ENCODE data around the gene USP47. TPM values are rescaled to one million over a fixed set of nuclear protein-coding genes. Genes with fewer than 3 reads are reported as not detected.
A peak's percentile ranks its signal among the peaks of the same experiment; 100 is the strongest.

The USP47 gene
- total RNA-seq, 1 experiment from 2014 or later = 39.2 TPM

DNA sequence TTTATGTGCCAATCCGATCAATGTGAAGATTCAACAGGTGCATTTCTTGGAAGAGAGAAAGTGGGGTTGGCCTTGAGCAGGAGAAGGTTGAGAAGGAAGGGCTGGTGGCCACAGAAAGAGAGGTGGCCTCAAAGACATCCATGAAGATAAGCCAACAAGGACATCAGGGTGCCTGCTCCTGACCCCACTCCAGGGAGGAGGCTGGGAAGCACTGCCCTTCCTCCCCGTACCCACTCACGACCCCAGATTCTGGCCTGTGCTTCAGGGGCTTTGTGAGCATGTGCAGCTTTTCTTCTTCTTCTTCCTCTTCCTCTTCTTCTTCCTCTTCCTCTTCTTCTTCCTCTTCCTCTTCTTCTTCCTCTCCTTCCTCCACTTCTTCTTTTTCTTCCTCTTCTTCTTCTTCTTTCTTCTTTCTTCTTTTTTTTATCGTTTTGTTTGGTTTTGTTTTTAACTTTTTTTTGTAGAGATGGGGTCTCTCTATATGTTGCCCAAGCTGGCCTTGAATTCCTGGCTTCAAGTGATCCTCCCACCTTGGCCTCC, 136.4 kb downstream of the USP47 start:
- CTCF ChIA-PET = interaction anchor here (1.0 kb wide), 1 partner anchor 12 kb away, joined by 3 read pairs; no protein-coding TSS in a partner anchor

DNA sequence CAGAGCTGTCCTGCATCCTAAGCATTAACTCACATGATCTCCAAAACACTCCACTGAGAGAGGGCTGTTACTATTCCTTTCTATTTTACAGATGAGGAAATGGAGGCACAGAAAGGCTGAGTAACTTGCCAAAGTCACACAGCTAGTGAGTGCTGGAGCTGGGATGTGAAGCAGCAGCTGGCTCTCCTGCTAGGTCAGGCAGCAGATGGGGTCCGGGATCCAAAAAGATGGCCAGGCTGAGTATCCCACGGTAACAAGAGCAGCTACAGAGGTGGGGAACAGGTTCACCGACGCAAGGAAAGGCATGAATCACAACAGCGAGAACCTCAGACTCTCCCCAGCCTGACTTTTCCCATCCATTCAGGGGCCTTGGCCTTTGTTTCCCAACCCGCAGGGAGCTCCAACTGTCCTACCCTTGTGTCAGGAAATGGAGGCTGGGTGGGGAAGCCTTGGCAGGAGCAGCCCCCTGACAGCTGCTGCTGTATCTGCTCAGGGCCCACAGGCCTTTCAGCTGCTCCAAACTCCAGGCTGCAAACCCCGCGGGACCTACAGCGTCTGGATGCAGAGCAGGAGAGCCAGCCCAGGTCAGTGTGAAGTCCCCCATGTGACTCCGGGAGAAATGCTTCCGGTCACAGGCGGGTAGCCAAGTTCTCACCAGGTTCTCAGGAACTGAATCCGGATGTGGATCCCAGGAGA, 137.2 kb downstream of the USP47 start:
- no peaks in the 10 kb centered on the region for H3K27me3 ChIP-seq (ENCODE audit: control insufficient read depth, insufficient read depth, low read length)
- no TSS peak for BruUV-seq (replicated peaks)
- DNase-seq (ENCODE audit: low read depth, low spot score) (no peak), ATAC-seq (peak; percentile 5)
- no peaks in the 10 kb centered on the region for H3K36me3 ChIP-seq (ENCODE audit: control insufficient read depth, insufficient read depth, low read length)
- intact Hi-C loops (cut with micrococcal nuclease; ENCODE audit: unreplicated experiment) = loop anchor here (5.0 kb wide), 1 partner anchor 63 kb away; no protein-coding TSS in a partner anchor
- ChIA-PET CTCF (interaction anchor here (1.0 to 1.5 kb wide), 2 partner anchors 12 to 13 kb away, joined by 3 to 7 read pairs; no protein-coding TSS in a partner anchor), POLR2A (interaction anchor here (0.5 kb wide), 1 partner anchor 1104 kb away, joined by 5 read pairs; no protein-coding TSS in a partner anchor)
- no peak overlapping the region for H3K4me3 ChIP-seq (ENCODE audit: low read depth in 2 of 2, low read length in 2 of 2)
- no peaks in the 10 kb centered on the region for H3K9me3 ChIP-seq (ENCODE audit: control insufficient read depth, insufficient read depth, low read depth, low read length)
- peaks cover 55% of the 10 kb centered on the region for H3K4me1 ChIP-seq (ENCODE audit: control insufficient read depth, insufficient read depth, low read length)
- H3K27ac ChIP-seq (ENCODE audit: low read length) = peak overlapping the region; percentile 95
- in situ Hi-C loops (cut with HindIII; ENCODE audit: low pct_unique_long_range_greater_than_20kb, low sequenced_read_pairs) = no loop called here
- TF ChIP-seq TCF7L2 (IDR thresholded peaks at IDR 0.05; ENCODE audit: low read depth, low read length) = no peak
- TF ChIP-seq, protein P1, sequence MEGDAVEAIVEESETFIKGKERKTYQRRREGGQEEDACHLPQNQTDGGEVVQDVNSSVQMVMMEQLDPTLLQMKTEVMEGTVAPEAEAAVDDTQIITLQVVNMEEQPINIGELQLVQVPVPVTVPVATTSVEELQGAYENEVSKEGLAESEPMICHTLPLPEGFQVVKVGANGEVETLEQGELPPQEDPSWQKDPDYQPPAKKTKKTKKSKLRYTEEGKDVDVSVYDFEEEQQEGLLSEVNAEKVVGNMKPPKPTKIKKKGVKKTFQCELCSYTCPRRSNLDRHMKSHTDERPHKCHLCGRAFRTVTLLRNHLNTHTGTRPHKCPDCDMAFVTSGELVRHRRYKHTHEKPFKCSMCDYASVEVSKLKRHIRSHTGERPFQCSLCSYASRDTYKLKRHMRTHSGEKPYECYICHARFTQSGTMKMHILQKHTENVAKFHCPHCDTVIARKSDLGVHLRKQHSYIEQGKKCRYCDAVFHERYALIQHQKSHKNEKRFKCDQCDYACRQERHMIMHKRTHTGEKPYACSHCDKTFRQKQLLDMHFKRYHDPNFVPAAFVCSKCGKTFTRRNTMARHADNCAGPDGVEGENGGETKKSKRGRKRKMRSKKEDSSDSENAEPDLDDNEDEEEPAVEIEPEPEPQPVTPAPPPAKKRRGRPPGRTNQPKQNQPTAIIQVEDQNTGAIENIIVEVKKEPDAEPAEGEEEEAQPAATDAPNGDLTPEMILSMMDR (IDR thresholded peaks at IDR 0.05) = no peak

More for the DNA sequence above, 136.4 kb downstream of the USP47 start:
- no TSS peak for BruUV-seq (replicated peaks)
- ATAC-seq (no peak), DNase-seq (ENCODE audit: low read depth, low spot score) (no peak)
- no peaks in the 10 kb centered on the region for H3K27me3 ChIP-seq (ENCODE audit: control insufficient read depth, insufficient read depth, low read length)
- intact Hi-C loops (cut with micrococcal nuclease; ENCODE audit: unreplicated experiment) = loop anchor here (5.0 kb wide), 1 partner anchor 64 kb away; no protein-coding TSS in a partner anchor
- no peak overlapping the region for H3K4me3 ChIP-seq (ENCODE audit: low read depth in 2 of 2, low read length in 2 of 2)
- in situ Hi-C loops (cut with HindIII; ENCODE audit: low pct_unique_long_range_greater_than_20kb, low sequenced_read_pairs) = no loop called here
- H3K4me1 ChIP-seq (ENCODE audit: control insufficient read depth, insufficient read depth, low read length) = peaks cover 54% of the 10 kb centered on the region
- H3K36me3 ChIP-seq (ENCODE audit: control insufficient read depth, insufficient read depth, low read length) = no peaks in the 10 kb centered on the region
- TF ChIP-seq SIN3A (IDR thresholded peaks at IDR 0.05; ENCODE audit: borderline replicate concordance, insufficient read depth, low read depth, low read length) (no peak), POLR2AphosphoS5 (IDR thresholded peaks at IDR 0.05; ENCODE audit: low read depth, low read length) (no peak)
- peak overlapping the region; percentile 95 for H3K27ac ChIP-seq (ENCODE audit: low read length)
- POLR2A ChIA-PET = no interaction called here
- no peaks in the 10 kb centered on the region for H3K9me3 ChIP-seq (ENCODE audit: control insufficient read depth, insufficient read depth, low read depth, low read length)

DNA sequence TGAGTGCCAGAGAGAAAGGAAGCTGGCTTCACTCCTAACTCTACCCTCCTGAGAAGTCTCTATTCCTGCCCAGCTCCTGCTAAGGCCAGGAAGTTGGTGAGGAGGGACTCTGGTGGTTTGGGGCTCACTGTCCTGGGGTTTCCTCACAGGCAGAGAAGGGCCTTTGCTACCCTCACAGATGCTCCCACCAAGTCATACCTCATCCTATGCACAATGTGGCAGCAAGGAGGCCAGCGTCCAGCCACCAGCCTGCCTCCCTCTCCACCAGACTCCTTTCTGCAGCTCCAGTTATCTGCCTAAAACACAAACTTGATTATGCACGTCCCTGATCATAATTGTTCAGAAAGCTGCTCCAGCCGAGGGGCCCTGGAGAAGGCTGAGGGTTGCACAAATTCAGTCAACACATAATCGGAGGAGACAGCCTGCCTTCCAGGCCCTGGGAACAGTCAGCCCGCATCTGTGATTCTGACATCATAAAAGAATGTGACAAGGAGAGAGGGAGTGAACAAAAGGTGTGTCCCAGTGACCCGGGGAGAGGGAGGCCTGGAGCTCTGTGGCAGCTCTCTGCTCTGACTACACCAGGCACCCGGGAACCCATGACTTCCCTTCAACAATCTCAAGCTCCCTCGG, 137.8 kb downstream of the USP47 start:
- CTCF ChIA-PET = interaction anchor here (0.6 to 1.5 kb wide), 2 partner anchors 12 to 76 kb away, joined by 4 to 7 read pairs; no protein-coding TSS in a partner anchor
- POLR2A ChIA-PET = interaction anchor here (0.5 kb wide), 1 partner anchor 1104 kb away, joined by 5 read pairs; no protein-coding TSS in a partner anchor
- BruUV-seq (replicated peaks) = no TSS peak
- H3K36me3 ChIP-seq (ENCODE audit: control insufficient read depth, insufficient read depth, low read length) = no peaks in the 10 kb centered on the region
- TF ChIP-seq SIN3A (IDR thresholded peaks at IDR 0.05; ENCODE audit: borderline replicate concordance, insufficient read depth, low read depth, low read length) = no peak
- no peak for TF ChIP-seq POLR2AphosphoS5 (IDR thresholded peaks at IDR 0.05; ENCODE audit: low read depth, low read length)
- TF ChIP-seq, protein P2, sequence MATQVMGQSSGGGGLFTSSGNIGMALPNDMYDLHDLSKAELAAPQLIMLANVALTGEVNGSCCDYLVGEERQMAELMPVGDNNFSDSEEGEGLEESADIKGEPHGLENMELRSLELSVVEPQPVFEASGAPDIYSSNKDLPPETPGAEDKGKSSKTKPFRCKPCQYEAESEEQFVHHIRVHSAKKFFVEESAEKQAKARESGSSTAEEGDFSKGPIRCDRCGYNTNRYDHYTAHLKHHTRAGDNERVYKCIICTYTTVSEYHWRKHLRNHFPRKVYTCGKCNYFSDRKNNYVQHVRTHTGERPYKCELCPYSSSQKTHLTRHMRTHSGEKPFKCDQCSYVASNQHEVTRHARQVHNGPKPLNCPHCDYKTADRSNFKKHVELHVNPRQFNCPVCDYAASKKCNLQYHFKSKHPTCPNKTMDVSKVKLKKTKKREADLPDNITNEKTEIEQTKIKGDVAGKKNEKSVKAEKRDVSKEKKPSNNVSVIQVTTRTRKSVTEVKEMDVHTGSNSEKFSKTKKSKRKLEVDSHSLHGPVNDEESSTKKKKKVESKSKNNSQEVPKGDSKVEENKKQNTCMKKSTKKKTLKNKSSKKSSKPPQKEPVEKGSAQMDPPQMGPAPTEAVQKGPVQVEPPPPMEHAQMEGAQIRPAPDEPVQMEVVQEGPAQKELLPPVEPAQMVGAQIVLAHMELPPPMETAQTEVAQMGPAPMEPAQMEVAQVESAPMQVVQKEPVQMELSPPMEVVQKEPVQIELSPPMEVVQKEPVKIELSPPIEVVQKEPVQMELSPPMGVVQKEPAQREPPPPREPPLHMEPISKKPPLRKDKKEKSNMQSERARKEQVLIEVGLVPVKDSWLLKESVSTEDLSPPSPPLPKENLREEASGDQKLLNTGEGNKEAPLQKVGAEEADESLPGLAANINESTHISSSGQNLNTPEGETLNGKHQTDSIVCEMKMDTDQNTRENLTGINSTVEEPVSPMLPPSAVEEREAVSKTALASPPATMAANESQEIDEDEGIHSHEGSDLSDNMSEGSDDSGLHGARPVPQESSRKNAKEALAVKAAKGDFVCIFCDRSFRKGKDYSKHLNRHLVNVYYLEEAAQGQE (IDR thresholded peaks at IDR 0.05; ENCODE audit: insufficient read depth in 1 of 2, low read depth in 2 of 2, low read length in 1 of 2) = no peak
- TF ChIP-seq, protein P1 (IDR thresholded peaks at IDR 0.05) = no peak
- TF ChIP-seq TCF7L2 (IDR thresholded peaks at IDR 0.05; ENCODE audit: low read depth, low read length) = no peak
- no peaks in the 10 kb centered on the region for H3K9me3 ChIP-seq (ENCODE audit: control insufficient read depth, insufficient read depth, low read depth, low read length)
- 0 out of 4 replicates have a peak overlapping the region, but pooled peaks of 1 of the 2 experiments have one; percentile 4 for H3K4me3 ChIP-seq (ENCODE audit: low read depth in 2 of 2, low read length in 2 of 2)
- intact Hi-C loops (cut with micrococcal nuclease; ENCODE audit: unreplicated experiment) (loop anchor here (5.0 kb wide), 1 partner anchor 63 kb away; no protein-coding TSS in a partner anchor), in situ Hi-C loops (cut with HindIII; ENCODE audit: low pct_unique_long_range_greater_than_20kb, low sequenced_read_pairs) (no loop called here)
- H3K27ac ChIP-seq (ENCODE audit: low read length) = peak overlapping the region; percentile 95
- DNase-seq (ENCODE audit: low read depth, low spot score) (no peak), ATAC-seq (peak; percentile 49)
- H3K27me3 ChIP-seq (ENCODE audit: control insufficient read depth, insufficient read depth, low read length) = no peaks in the 10 kb centered on the region
- H3K4me1 ChIP-seq (ENCODE audit: control insufficient read depth, insufficient read depth, low read length) = peaks cover 55% of the 10 kb centered on the region

Measured in Panc1 (cell line).